ENCODE measurements around the gene LRMDA.

Gene LRMDA

DNA sequence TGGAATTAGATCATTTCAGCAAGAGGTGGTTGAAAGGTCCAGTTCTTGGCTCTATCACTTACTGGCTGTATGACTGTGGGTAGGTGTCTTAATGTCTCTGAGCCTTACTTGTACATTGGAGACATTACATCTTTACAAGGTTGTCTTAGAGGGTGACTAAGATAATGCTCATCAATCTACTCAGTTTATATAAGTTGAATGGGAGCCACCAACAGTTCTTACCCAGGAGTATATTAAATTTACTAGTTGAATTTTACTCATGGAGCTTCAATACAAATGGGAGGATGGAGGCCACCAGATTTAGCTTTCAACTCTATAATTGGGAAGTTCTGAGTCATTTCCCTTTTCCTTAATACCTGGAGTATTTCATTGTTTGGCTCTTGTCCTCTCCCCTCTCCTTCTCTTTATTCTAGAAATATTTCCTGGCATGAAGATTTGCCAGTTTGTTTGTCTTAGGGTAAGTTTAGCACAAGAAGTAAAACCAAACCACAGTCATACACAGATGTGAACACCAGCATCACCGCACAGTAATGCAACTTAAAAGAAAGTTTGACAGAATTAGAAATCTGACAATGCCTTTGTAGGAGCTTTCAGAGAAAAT lies 222.8 kb downstream of the LRMDA start:
- Histone ChIP-seq H3K4me3 (ENCODE audit: low read depth, low read length) (no peak overlapping the region), H3K27me3 (ENCODE audit: insufficient read depth, low read length) (no peaks in the 10 kb centered on the region), H3K36me3 (ENCODE audit: insufficient read depth, low read length) (no peaks in the 10 kb centered on the region), H3K4me1 (ENCODE audit: control insufficient read depth, insufficient read depth, low read length, unreplicated experiment) (peaks cover 25% of the 10 kb centered on the region), H2AFZ (ENCODE audit: low read length, unreplicated experiment) (peak overlapping the region; percentile 2), H3K27ac (ENCODE audit: low read depth, low read length) (peak overlapping the region; percentile 21; the same call in 1 of the 2 replicates), H3K79me2 (ENCODE audit: control insufficient read depth, insufficient read depth, low read length, unreplicated experiment) (no peaks in the 10 kb centered on the region)

DNA sequence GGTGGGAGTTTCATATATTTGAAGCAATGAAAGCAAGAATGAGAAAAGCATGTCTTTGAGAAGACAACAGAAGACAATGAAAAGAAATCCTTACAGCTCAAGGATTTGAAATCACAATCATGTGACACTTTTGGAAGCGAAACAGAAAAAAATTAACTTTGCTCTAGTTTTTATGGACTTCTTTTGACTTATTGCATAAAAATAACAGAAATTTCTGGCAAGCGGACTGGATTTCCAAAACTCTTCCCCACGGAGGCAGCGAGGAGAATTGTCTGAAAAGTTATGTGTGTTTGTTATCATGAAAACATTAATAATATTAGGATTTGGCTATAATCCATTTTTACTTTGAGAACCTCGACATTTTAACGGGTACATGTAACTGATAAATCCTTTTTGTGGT lies 223.3 kb downstream of the LRMDA start:
- Histone ChIP-seq H3K4me1 (ENCODE audit: control insufficient read depth, insufficient read depth, low read length, unreplicated experiment) (peaks cover 25% of the 10 kb centered on the region), H3K79me2 (ENCODE audit: control insufficient read depth, insufficient read depth, low read length, unreplicated experiment) (no peaks in the 10 kb centered on the region), H3K27me3 (ENCODE audit: insufficient read depth, low read length) (no peaks in the 10 kb centered on the region), H3K4me3 (ENCODE audit: low read depth, low read length) (no peak overlapping the region), H3K36me3 (ENCODE audit: insufficient read depth, low read length) (no peaks in the 10 kb centered on the region), H3K27ac (ENCODE audit: low read depth, low read length) (peak overlapping the region; percentile 21; the same call in 1 of the 2 replicates), H2AFZ (ENCODE audit: low read length, unreplicated experiment) (peak overlapping the region; percentile 2)

DNA sequence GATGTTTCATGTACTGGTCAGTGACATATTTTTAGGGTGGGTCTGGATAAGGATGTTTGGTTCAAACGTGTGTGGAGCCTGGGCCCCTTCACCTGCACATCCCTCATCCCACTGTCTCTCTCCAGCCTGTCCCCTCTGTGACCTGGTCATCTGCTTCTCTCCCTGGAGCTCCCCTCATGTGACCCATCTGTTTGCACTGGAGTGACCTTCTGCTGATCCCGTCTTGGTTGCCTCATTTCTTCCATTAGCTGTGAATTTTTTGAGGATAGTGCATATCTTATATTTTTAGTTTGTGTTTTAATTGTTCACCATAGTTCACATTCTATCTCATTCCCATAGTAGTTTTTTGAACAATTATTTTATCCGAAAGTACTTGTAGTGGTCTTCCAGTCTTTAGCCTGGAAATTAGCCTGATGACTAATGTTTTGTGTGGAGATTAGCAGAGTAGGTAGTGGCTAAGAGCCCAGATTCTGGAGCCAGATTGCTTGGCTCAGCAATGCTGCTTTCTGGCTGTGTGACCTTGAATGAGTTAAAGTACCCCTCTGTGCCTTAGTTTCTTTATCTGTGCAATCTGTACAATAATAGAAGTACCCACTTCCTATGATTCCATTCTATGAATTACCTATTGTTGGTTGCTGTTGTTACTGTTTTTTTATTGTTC lies 224.5 kb downstream of the LRMDA start:
- Histone ChIP-seq H3K27me3 (ENCODE audit: insufficient read depth, low read length) (no peaks in the 10 kb centered on the region), H3K4me3 (ENCODE audit: low read depth, low read length) (no peak overlapping the region), H2AFZ (ENCODE audit: low read length, unreplicated experiment) (no peak overlapping the region), H3K4me1 (ENCODE audit: control insufficient read depth, insufficient read depth, low read length, unreplicated experiment) (peaks cover 25% of the 10 kb centered on the region), H3K36me3 (ENCODE audit: insufficient read depth, low read length) (no peaks in the 10 kb centered on the region), H3K27ac (ENCODE audit: low read depth, low read length) (no peak overlapping the region), H3K79me2 (ENCODE audit: control insufficient read depth, insufficient read depth, low read length, unreplicated experiment) (no peaks in the 10 kb centered on the region)

DNA sequence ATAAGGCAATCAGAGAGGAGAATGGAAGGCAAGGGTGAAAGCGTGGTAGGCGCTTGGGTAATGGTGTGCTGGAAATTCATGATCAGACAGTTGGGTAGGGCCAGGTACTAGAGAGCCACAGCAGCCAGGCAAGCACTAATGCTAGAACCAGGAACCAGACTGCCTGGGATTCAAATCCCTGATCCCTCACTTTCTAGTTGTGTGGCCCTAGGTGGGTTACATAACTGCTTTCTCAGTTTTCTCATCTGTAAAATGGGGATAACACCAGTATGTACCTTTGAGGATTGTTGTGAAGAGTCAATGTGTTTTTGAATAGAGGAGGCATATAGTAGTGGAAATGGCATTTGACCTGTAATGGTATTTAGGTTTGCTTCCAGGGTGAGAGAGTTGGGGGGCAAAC lies 225.9 kb downstream of the LRMDA start:
- H2AFZ ChIP-seq (ENCODE audit: low read length, unreplicated experiment) = no peak overlapping the region
- no peaks in the 10 kb centered on the region for H3K36me3 ChIP-seq (ENCODE audit: insufficient read depth, low read length)
- H3K4me1 ChIP-seq (ENCODE audit: control insufficient read depth, insufficient read depth, low read length, unreplicated experiment) = peaks cover 25% of the 10 kb centered on the region
- H3K27ac ChIP-seq (ENCODE audit: low read depth, low read length) = no peak overlapping the region
- no peaks in the 10 kb centered on the region for H3K79me2 ChIP-seq (ENCODE audit: control insufficient read depth, insufficient read depth, low read length, unreplicated experiment)
- no peaks in the 10 kb centered on the region for H3K27me3 ChIP-seq (ENCODE audit: insufficient read depth, low read length)
- no peak overlapping the region for H3K4me3 ChIP-seq (ENCODE audit: low read depth, low read length)

GRCh38 chr10:75658036-75658435 lies 226.6 kb downstream of the LRMDA start:
- no peak overlapping the region for H2AFZ ChIP-seq (ENCODE audit: low read length, unreplicated experiment)
- H3K79me2 ChIP-seq (ENCODE audit: control insufficient read depth, insufficient read depth, low read length, unreplicated experiment) = no peaks in the 10 kb centered on the region
- no peaks in the 10 kb centered on the region for H3K27me3 ChIP-seq (ENCODE audit: insufficient read depth, low read length)
- H3K4me3 ChIP-seq (ENCODE audit: low read depth, low read length) = no peak overlapping the region
- no peak overlapping the region for H3K27ac ChIP-seq (ENCODE audit: low read depth, low read length)
- no peaks in the 10 kb centered on the region for H3K36me3 ChIP-seq (ENCODE audit: insufficient read depth, low read length)
- peaks cover 26% of the 10 kb centered on the region for H3K4me1 ChIP-seq (ENCODE audit: control insufficient read depth, insufficient read depth, low read length, unreplicated experiment)

DNA sequence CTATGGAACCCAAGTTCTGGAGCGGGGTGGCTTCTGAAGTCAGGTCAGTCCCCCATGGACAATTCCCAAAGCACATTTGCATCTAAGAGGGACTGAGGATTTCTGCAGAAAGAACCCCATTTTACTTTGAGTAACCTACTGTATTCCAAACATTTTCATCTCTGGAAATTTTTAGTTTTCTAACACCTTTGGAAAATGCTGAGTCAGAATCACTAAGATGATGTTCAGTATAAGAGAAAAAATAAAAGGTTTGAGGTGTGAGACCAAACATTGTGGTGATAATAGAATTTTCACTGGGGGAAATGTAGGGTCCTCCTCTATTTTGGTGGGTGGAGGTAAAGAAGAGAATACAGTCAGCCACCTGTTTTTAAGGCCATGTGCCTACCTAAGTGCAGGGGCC lies 227.1 kb downstream of the LRMDA start:
- no peak overlapping the region for H3K4me3 ChIP-seq (ENCODE audit: low read depth, low read length)
- H3K27ac ChIP-seq (ENCODE audit: low read depth, low read length) = no peak overlapping the region
- H3K36me3 ChIP-seq (ENCODE audit: insufficient read depth, low read length) = no peaks in the 10 kb centered on the region
- H2AFZ ChIP-seq (ENCODE audit: low read length, unreplicated experiment) = no peak overlapping the region
- no peaks in the 10 kb centered on the region for H3K79me2 ChIP-seq (ENCODE audit: control insufficient read depth, insufficient read depth, low read length, unreplicated experiment)
- H3K27me3 ChIP-seq (ENCODE audit: insufficient read depth, low read length) = no peaks in the 10 kb centered on the region
- H3K4me1 ChIP-seq (ENCODE audit: control insufficient read depth, insufficient read depth, low read length, unreplicated experiment) = peaks cover 31% of the 10 kb centered on the region

- H3K27me3 ChIP-seq (ENCODE audit: insufficient read depth, low read length) = no peaks in the 10 kb centered on the region
- H3K4me3 ChIP-seq (ENCODE audit: low read depth, low read length) = no peak overlapping the region
- peaks cover 32% of the 10 kb centered on the region for H3K4me1 ChIP-seq (ENCODE audit: control insufficient read depth, insufficient read depth, low read length, unreplicated experiment)
- no peaks in the 10 kb centered on the region for H3K79me2 ChIP-seq (ENCODE audit: control insufficient read depth, insufficient read depth, low read length, unreplicated experiment)
- no peak overlapping the region for H2AFZ ChIP-seq (ENCODE audit: low read length, unreplicated experiment)
- no peaks in the 10 kb centered on the region for H3K36me3 ChIP-seq (ENCODE audit: insufficient read depth, low read length)
- no peak overlapping the region for H3K27ac ChIP-seq (ENCODE audit: low read depth, low read length)
Observed at GRCh38 chr10:75658915-75659314, 227.5 kb downstream of the LRMDA start.

DNA sequence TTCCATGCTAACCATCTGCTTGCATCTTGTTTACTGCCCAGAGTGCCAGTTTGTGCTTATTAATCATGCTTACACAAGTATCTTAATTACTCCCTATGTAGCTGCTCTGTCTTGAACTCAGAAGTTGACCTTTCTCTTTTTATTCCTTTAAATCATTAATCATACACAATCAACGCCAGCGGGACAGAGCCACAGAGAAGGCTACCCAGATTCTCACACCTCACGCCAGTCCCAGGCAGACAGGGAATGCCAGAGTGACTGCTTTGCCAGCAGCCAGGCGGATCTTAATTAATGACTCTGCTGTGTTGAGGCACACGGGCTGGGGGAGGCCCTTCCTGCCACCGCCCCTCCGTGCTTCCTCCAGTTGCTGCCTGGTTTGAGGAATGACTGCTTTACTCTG lies 229.4 kb downstream of the LRMDA start:
- no peak overlapping the region for H3K4me3 ChIP-seq (ENCODE audit: low read depth, low read length)
- H2AFZ ChIP-seq (ENCODE audit: low read length, unreplicated experiment) = no peak overlapping the region
- no peaks in the 10 kb centered on the region for H3K36me3 ChIP-seq (ENCODE audit: insufficient read depth, low read length)
- H3K79me2 ChIP-seq (ENCODE audit: control insufficient read depth, insufficient read depth, low read length, unreplicated experiment) = no peaks in the 10 kb centered on the region
- no peak overlapping the region for H3K27ac ChIP-seq (ENCODE audit: low read depth, low read length)
- peaks cover 22% of the 10 kb centered on the region for H3K4me1 ChIP-seq (ENCODE audit: control insufficient read depth, insufficient read depth, low read length, unreplicated experiment)
- H3K27me3 ChIP-seq (ENCODE audit: insufficient read depth, low read length) = no peaks in the 10 kb centered on the region

DNA sequence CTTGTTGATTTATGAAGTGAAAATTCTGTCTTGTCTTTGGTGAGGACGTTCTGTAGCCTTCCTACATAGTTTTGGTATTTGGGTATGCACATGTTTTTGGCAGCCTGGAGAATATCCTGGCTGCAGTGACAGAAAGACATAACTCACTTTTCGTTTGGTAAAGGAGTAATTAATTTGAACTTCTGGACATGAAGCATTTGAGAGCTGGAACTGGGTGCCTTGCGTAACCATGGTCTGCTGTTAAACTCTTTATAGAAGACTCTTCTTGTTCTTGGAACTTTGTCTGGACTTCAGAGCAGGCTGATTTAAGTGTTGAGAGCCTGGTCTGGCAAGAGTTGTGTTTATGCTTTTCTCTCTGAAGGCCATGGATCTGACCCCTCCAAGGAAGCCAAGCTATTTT lies 231.3 kb downstream of the LRMDA start:
- H3K27me3 ChIP-seq (ENCODE audit: insufficient read depth, low read length) = no peaks in the 10 kb centered on the region
- H3K36me3 ChIP-seq (ENCODE audit: insufficient read depth, low read length) = no peaks in the 10 kb centered on the region
- H3K4me3 ChIP-seq (ENCODE audit: low read depth, low read length) = no peak overlapping the region
- no peak overlapping the region for H2AFZ ChIP-seq (ENCODE audit: low read length, unreplicated experiment)
- H3K79me2 ChIP-seq (ENCODE audit: control insufficient read depth, insufficient read depth, low read length, unreplicated experiment) = no peaks in the 10 kb centered on the region
- peaks cover 19% of the 10 kb centered on the region for H3K4me1 ChIP-seq (ENCODE audit: control insufficient read depth, insufficient read depth, low read length, unreplicated experiment)
- H3K27ac ChIP-seq (ENCODE audit: low read depth, low read length) = peak overlapping the region; percentile 13; the same call in 1 of the 2 replicates

DNA sequence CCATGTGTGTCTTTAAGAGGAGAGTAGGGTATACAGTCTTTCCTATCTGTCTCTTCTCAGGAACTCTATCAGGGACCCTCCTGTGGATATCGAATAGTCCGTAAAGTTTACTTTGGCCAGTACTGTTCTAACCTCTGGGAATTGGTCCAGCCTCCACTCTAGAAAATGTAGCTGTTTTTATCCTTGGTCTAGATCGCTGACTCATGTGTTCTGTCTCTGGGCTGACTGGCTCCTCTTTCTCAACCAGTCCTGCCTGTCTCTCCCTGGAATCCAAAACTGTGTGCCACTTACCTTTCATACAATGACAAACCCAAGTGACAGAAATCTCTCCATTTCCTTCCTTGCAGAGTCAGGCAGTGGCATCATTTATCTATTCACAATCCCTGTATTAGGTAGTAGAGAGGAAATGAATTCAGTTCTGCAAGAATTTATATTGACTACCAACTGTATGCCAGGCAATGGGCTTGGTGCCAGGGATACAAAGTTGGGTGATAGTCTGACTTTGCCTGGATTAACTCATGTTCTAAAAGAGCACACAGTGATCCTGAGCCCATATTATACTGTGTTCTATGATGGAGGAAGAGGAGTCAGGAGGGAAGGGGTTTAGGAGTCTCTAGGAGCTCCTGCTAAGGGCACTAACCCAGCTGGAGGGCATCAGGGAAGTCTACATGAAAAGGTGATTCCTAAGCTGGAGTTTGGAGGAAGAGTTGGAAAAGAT lies 232.7 kb downstream of the LRMDA start:
- Histone ChIP-seq H3K79me2 (ENCODE audit: control insufficient read depth, insufficient read depth, low read length, unreplicated experiment) (no peaks in the 10 kb centered on the region), H2AFZ (ENCODE audit: low read length, unreplicated experiment) (no peak overlapping the region), H3K27me3 (ENCODE audit: insufficient read depth, low read length) (no peaks in the 10 kb centered on the region), H3K4me1 (ENCODE audit: control insufficient read depth, insufficient read depth, low read length, unreplicated experiment) (peaks cover 19% of the 10 kb centered on the region), H3K4me3 (ENCODE audit: low read depth, low read length) (no peak overlapping the region), H3K36me3 (ENCODE audit: insufficient read depth, low read length) (no peaks in the 10 kb centered on the region), H3K27ac (ENCODE audit: low read depth, low read length) (no peak overlapping the region)

- H3K4me3 ChIP-seq (ENCODE audit: low read depth, low read length) = no peak overlapping the region
- no peak overlapping the region for H2AFZ ChIP-seq (ENCODE audit: low read length, unreplicated experiment)
- no peaks in the 10 kb centered on the region for H3K36me3 ChIP-seq (ENCODE audit: insufficient read depth, low read length)
- H3K27me3 ChIP-seq (ENCODE audit: insufficient read depth, low read length) = no peaks in the 10 kb centered on the region
- peaks cover 19% of the 10 kb centered on the region for H3K4me1 ChIP-seq (ENCODE audit: control insufficient read depth, insufficient read depth, low read length, unreplicated experiment)
- H3K27ac ChIP-seq (ENCODE audit: low read depth, low read length) = no peak overlapping the region
- no peaks in the 10 kb centered on the region for H3K79me2 ChIP-seq (ENCODE audit: control insufficient read depth, insufficient read depth, low read length, unreplicated experiment)
Observed at GRCh38 chr10:75664968-75665367, 233.5 kb downstream of the LRMDA start.

Measured in ACC112 (cell line).